Measurements from ENCODE around the gene MAPK10.
A peak's percentile ranks its signal among the peaks of the same experiment; 100 is the strongest.

Gene MAPK10

DNA sequence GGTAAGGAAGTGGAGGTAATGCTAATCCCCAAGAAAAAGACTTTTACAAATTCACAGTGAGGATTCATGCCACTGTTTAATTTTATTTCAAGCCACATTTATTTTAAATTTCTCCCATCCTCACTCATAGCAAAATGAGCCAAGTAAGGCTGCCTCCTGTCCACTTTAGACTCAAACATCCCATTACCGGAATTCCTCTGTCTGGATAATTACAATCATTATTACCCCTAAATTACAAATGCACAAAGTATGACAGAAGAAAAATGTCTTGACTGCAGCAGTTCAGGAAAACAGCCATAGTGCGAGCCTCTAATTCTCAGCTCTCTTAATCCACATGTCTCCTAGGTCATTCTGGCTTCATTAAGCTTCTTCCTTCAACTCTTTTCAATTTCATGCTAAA lies 57.0 kb downstream of the MAPK10 start:
- no peaks in the 10 kb centered on the region for H3K27me3 ChIP-seq (ENCODE audit: control insufficient read depth, low read length)
- H4K20me1 ChIP-seq (ENCODE audit: control insufficient read depth, insufficient read depth, low read depth, low read length) = no peaks in the 10 kb centered on the region
- peaks cover 9% of the 10 kb centered on the region; the same call in 1 of the 2 replicates for H3K9me3 ChIP-seq (ENCODE audit: control insufficient read depth, insufficient read depth, low read length)
- TF ChIP-seq, protein P1, sequence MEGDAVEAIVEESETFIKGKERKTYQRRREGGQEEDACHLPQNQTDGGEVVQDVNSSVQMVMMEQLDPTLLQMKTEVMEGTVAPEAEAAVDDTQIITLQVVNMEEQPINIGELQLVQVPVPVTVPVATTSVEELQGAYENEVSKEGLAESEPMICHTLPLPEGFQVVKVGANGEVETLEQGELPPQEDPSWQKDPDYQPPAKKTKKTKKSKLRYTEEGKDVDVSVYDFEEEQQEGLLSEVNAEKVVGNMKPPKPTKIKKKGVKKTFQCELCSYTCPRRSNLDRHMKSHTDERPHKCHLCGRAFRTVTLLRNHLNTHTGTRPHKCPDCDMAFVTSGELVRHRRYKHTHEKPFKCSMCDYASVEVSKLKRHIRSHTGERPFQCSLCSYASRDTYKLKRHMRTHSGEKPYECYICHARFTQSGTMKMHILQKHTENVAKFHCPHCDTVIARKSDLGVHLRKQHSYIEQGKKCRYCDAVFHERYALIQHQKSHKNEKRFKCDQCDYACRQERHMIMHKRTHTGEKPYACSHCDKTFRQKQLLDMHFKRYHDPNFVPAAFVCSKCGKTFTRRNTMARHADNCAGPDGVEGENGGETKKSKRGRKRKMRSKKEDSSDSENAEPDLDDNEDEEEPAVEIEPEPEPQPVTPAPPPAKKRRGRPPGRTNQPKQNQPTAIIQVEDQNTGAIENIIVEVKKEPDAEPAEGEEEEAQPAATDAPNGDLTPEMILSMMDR (IDR thresholded peaks at IDR 0.05; ENCODE audit: low read depth, low read length, poor library complexity, severe bottlenecking) = no peak
- no peak for TF ChIP-seq EZH2phosphoT487 (IDR thresholded peaks at IDR 0.05; ENCODE audit: borderline replicate concordance, low read length)
- peak overlapping the region; percentile 59 for H3K4me2 ChIP-seq (ENCODE audit: low read length)
- peak overlapping the region; percentile 46; the same call in 1 of the 2 replicates for H3K4me3 ChIP-seq (ENCODE audit: low read length)
- peaks cover 4% of the 10 kb centered on the region for H3K79me2 ChIP-seq (ENCODE audit: control insufficient read depth, low read length)
- no peaks in the 10 kb centered on the region for H3K9me2 ChIP-seq (replicated peaks; ENCODE audit: control insufficient read depth, low read length)
- H3K4me1 ChIP-seq (ENCODE audit: control insufficient read depth, low read length) = peaks cover 79% of the 10 kb centered on the region
- H3K36me3 ChIP-seq (ENCODE audit: control insufficient read depth, low read length) = peaks cover 6% of the 10 kb centered on the region; the same call in 1 of the 2 replicates
- no peaks in the 10 kb centered on the region; the same call in 1 of the 2 replicates for H3F3A ChIP-seq (ENCODE audit: control insufficient read depth, insufficient read depth)
- H3K27ac ChIP-seq (ENCODE audit: low read depth, low read length) = peak overlapping the region; percentile 70

DNA sequence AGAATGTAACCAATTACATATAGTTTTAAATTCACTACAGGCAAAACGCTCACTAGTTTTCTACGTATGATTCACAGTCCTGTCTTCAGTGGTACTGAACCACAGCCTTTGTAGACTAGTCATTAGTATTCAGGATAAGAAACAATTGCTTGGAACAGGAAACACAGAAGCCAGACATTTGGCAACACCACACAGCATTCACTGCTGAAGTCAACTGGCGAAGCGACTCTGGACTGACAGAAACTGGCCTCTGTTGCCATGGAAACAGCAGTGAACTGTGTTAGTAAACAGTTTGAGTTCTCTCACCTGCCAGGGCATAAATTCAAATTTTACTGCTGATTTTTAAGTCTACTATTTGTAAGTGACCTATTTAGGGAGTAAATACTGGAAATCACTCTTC lies 57.6 kb downstream of the MAPK10 start:
- Histone ChIP-seq H3K27me3 (ENCODE audit: control insufficient read depth, low read length) (no peaks in the 10 kb centered on the region), H3K4me3 (ENCODE audit: low read length) (peak overlapping the region; percentile 46), H3K36me3 (ENCODE audit: control insufficient read depth, low read length) (peaks cover 5% of the 10 kb centered on the region; the same call in 1 of the 2 replicates), H3K27ac (ENCODE audit: low read depth, low read length) (peak overlapping the region; percentile 70), H3K4me2 (ENCODE audit: low read length) (peak overlapping the region; percentile 59), H4K20me1 (ENCODE audit: control insufficient read depth, insufficient read depth, low read depth, low read length) (no peaks in the 10 kb centered on the region), H3K9me2 (replicated peaks; ENCODE audit: control insufficient read depth, low read length) (no peaks in the 10 kb centered on the region), H3K9me3 (ENCODE audit: control insufficient read depth, insufficient read depth, low read length) (peaks cover 9% of the 10 kb centered on the region; the same call in 1 of the 2 replicates), H3F3A (ENCODE audit: control insufficient read depth, insufficient read depth) (no peaks in the 10 kb centered on the region; the same call in 1 of the 2 replicates), H3K79me2 (ENCODE audit: control insufficient read depth, low read length) (peaks cover 4% of the 10 kb centered on the region), H3K4me1 (ENCODE audit: control insufficient read depth, low read length) (peaks cover 76% of the 10 kb centered on the region)
- TF ChIP-seq, protein P1 (IDR thresholded peaks at IDR 0.05; ENCODE audit: low read depth, low read length, poor library complexity, severe bottlenecking) = no peak
- TF ChIP-seq EZH2phosphoT487 (IDR thresholded peaks at IDR 0.05; ENCODE audit: borderline replicate concordance, low read length) = no peak

DNA sequence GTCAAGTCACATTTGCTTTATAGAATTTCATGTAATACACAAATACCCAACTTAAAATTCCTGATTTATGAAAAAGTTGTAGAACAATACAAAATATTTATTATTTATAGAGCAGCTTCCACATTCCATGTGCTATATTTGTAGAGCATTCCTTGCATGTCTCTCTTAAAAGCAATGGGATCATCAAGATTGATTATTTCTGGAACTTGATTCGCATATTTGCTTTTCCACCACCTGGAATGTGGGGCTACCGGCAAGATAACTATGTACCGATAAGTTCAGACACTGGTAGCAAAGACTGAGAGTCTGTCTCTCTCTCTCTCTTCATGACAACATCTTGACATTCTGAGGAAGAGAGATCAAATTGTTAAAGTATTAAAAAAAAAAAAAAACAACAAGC lies 59.3 kb downstream of the MAPK10 start:
- peaks cover 4% of the 10 kb centered on the region for H3K79me2 ChIP-seq (ENCODE audit: control insufficient read depth, low read length)
- H3K4me3 ChIP-seq (ENCODE audit: low read length) = no peak overlapping the region
- no peak overlapping the region for H3K4me2 ChIP-seq (ENCODE audit: low read length)
- H3K27me3 ChIP-seq (ENCODE audit: control insufficient read depth, low read length) = no peaks in the 10 kb centered on the region
- H3K27ac ChIP-seq (ENCODE audit: low read depth, low read length) = peak overlapping the region; percentile 70; the same call in 1 of the 2 replicates
- 0 out of 2 replicates have a peak, but pooled peaks cover 2% of the 10 kb centered on the region for H3F3A ChIP-seq (ENCODE audit: control insufficient read depth, insufficient read depth)
- TF ChIP-seq, protein P1 (IDR thresholded peaks at IDR 0.05; ENCODE audit: low read depth, low read length, poor library complexity, severe bottlenecking) = no peak
- no peak for TF ChIP-seq EZH2phosphoT487 (IDR thresholded peaks at IDR 0.05; ENCODE audit: borderline replicate concordance, low read length)
- peaks cover 71% of the 10 kb centered on the region for H3K4me1 ChIP-seq (ENCODE audit: control insufficient read depth, low read length)
- no peaks in the 10 kb centered on the region for H3K9me2 ChIP-seq (replicated peaks; ENCODE audit: control insufficient read depth, low read length)
- peaks cover 9% of the 10 kb centered on the region; the same call in 1 of the 2 replicates for H3K9me3 ChIP-seq (ENCODE audit: control insufficient read depth, insufficient read depth, low read length)
- H4K20me1 ChIP-seq (ENCODE audit: control insufficient read depth, insufficient read depth, low read depth, low read length) = no peaks in the 10 kb centered on the region
- peaks cover 3% of the 10 kb centered on the region; the same call in 1 of the 2 replicates for H3K36me3 ChIP-seq (ENCODE audit: control insufficient read depth, low read length)
